ENCODE measurements around the gene OGA. TPM values are rescaled to one million over a fixed set of nuclear protein-coding genes. Genes with fewer than 3 reads are reported as not detected.

The OGA gene
- total and polyA plus RNA-seq, 2 donors (not counting 3 experiments of a cell fraction or from before 2014, with no cell fraction given), result 30.8 to 118 TPM

DNA sequence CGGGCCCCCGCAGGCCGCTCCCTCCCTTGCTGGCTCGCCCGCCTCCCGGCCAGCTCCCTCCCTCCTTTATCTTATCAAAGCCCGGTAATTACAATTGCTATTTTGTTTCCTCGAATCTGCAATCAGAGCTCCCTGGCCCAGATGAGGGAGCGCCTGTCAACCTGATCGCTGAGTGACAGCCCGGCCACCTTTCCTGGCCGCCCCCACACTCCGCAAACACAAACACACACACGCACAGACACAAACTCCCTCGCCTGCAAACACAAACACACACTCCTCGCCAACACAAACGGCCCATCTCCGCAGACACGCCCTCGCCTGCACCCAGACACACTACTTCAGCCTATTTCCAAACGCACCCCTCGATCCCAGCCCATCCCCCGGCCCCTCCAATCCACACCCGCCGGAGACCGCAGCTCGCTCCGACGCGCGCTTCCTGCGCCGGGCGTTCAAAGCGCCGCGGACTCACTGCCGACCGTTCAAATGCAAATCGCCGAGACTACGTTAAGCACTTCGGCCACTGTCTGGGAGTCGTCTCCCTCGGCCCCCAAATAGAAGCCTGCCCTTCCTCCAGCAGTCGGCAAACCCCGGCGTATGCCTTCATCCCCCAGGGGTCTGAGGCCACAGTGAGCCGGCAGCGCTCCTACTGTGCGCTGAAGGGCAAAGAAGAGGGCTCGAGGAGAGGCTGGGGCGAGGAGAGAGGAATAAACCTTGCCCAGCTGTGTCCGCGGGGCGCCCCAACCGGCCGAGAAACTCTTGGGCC is 39.3 kb downstream of the OGA start:
- Histone ChIP-seq H4K20me1 (replicated peaks; ENCODE audit: control insufficient read depth, extremely low read depth, insufficient read depth, low read length) (no peaks in the 10 kb centered on the region), H3K27me3 (ENCODE audit: control insufficient read depth in 2 of 2, insufficient read depth in 2 of 2, low read length in 2 of 2) (peaks cover 29 to 40% of the 10 kb centered on the region in 2 experiments), H3K27ac (ENCODE audit: insufficient read depth, low read depth, low read length) (no peak overlapping the region), H3K9me1 (replicated peaks; ENCODE audit: control insufficient read depth, extremely low read depth, insufficient read depth, low read length) (no peaks in the 10 kb centered on the region), H3K9me3 (replicated peaks; ENCODE audit: control insufficient read depth, insufficient read depth, low read length) (no peaks in the 10 kb centered on the region), H3K4me3 (replicated peaks in 1 of 3; ENCODE audit: insufficient read depth in 1 of 3, low read depth in 1 of 3, low read length in 3 of 3) (peak overlapping the region in 1 of 3 experiments; percentile 18), H3K36me3 (ENCODE audit: control insufficient read depth in 2 of 2, extremely low read depth in 1 of 2, insufficient read depth in 2 of 2, low read length in 2 of 2) (no peaks in the 10 kb centered on the region), H3K4me1 (ENCODE audit: control insufficient read depth, extremely low read depth, insufficient read depth, low read length) (peaks cover 25% of the 10 kb centered on the region), H2AFZ (ENCODE audit: low read depth, low read length) (peak overlapping the region; percentile 52), H3K4me2 (ENCODE audit: insufficient read depth, low read length) (peak overlapping the region; percentile 56), H3K9ac (replicated peaks; ENCODE audit: extremely low read depth, insufficient read depth, low read length) (no peak overlapping the region), H3K79me2 (ENCODE audit: control insufficient read depth, insufficient read depth, low read length) (peaks cover 7% of the 10 kb centered on the region)
- CTCF ChIA-PET, result interaction anchor here (1.0 to 1.4 kb wide), 9 partner anchors 11 to 568 kb away, joined by 3 to 24 read pairs (median 3); no protein-coding TSS in a partner anchor
- POLR2A ChIA-PET, result interaction anchor here (1.1 kb wide), 1 partner anchor 34 kb away, joined by 4 read pairs; no protein-coding TSS in a partner anchor
- TF ChIP-seq JUN (IDR thresholded peaks at IDR 0.05; ENCODE audit: borderline replicate concordance, insufficient read depth, insufficient read length, low read depth), result no peak
- TF ChIP-seq GATA2 (IDR thresholded peaks at IDR 0.05; ENCODE audit: insufficient read depth, insufficient read length, low read depth, low read length), result no peak
- TF ChIP-seq FOS (IDR thresholded peaks at IDR 0.05; ENCODE audit: borderline replicate concordance, insufficient read depth, low read length), result no peak
- TF ChIP-seq, protein P1, sequence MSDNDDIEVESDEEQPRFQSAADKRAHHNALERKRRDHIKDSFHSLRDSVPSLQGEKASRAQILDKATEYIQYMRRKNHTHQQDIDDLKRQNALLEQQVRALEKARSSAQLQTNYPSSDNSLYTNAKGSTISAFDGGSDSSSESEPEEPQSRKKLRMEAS (IDR thresholded peaks at IDR 0.05; ENCODE audit: insufficient read depth, insufficient read length), result no peak
- no peak for TF ChIP-seq MYC (IDR thresholded peaks at IDR 0.05; ENCODE audit: low read depth, low read length)
- TF ChIP-seq EZH2 (IDR thresholded peaks at IDR 0.05; ENCODE audit: borderline replicate concordance, low read depth, low read length, severe bottlenecking), result no peak
- no peak for TF ChIP-seq POLR2AphosphoS5 (IDR thresholded peaks at IDR 0.05; ENCODE audit: insufficient read depth, low read depth, low read length)
- no peak for TF ChIP-seq POLR2A (IDR thresholded peaks at IDR 0.05; ENCODE audit: low read depth, low read length)
- TF ChIP-seq, protein P2, sequence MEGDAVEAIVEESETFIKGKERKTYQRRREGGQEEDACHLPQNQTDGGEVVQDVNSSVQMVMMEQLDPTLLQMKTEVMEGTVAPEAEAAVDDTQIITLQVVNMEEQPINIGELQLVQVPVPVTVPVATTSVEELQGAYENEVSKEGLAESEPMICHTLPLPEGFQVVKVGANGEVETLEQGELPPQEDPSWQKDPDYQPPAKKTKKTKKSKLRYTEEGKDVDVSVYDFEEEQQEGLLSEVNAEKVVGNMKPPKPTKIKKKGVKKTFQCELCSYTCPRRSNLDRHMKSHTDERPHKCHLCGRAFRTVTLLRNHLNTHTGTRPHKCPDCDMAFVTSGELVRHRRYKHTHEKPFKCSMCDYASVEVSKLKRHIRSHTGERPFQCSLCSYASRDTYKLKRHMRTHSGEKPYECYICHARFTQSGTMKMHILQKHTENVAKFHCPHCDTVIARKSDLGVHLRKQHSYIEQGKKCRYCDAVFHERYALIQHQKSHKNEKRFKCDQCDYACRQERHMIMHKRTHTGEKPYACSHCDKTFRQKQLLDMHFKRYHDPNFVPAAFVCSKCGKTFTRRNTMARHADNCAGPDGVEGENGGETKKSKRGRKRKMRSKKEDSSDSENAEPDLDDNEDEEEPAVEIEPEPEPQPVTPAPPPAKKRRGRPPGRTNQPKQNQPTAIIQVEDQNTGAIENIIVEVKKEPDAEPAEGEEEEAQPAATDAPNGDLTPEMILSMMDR (IDR thresholded peaks at IDR 0.05; ENCODE audit: extremely low read depth in 1 of 2, insufficient read depth in 1 of 2, low read depth in 1 of 2, low read length in 2 of 2), result no peak
- intact Hi-C loops (cut with micrococcal nuclease), result no loop called here
- DNase-seq (ENCODE audit: low read depth, low spot score) (peak; percentile 43), FAIRE-seq (no peak)
- BruUV-seq (replicated peaks), result no TSS peak
- dilution Hi-C loops (cut with MboI; ENCODE audit: extremely low pct_ligation_motif_present, low sequenced_read_pairs), result no loop called here
